GM12892 (cell line): Measurements from ENCODE around the gene CD81.

Experiments used
- POLR2A ChIP-seq: IDR thresholded peaks from 2 replicates; pipeline ENCODE4 v1.6.1; 2011; ENCODE audit warnings: low read depth, low read length, control low read depth
- POLR2AphosphoS5 ChIP-seq: IDR thresholded peaks from 2 replicates; pipeline ENCODE4 v1.6.1; 2011; ENCODE audit warnings: low read depth, low read length, control low read depth
- TAF1 ChIP-seq: IDR thresholded peaks from 2 replicates; pipeline ENCODE4 v1.6.1; 2011; ENCODE audit warnings: low read depth, mild to moderate bottlenecking, control low read depth, low read length, borderline replicate concordance

DNA sequence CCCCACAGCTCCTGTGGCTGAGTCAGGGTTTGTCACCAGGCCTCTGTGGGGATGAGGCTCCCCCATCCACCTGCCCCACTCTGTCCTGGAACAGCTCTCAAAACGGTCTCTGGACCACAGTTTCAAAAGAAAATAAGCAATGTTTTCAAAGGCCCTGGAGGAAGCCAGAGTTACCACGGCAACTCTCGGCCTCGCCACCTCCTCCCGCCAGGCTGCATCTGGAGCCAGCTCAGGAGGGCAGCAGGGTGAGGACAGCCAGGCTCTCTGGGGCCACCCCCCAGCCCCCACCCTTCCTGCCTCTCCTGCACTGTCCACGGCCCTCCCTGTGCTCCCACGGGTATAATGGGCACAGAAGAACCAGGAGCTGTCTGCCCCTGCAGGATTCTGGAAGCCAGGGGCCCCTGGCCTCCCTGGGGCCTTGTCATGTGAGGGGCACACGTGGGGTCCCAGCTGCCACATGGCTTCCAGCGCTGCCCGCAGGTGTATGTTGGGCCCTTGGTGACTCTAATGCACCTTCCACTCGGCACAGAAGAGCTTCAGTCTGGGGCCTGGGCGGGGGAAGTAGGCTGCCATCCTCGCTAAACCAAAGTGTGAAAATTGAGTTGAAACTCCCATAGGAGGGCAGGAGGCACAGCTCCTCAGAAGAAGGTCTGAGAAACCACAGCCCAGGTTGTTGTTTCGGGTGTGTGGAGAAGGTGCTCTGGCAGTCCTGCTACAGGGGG is 10.3 kb downstream of the CD81 start:
- TF ChIP-seq POLR2AphosphoS5 (no peak), POLR2A (no peak), TAF1 (no peak)
